Measurements from ENCODE around the gene CAMK2A. TPM values are rescaled to one million over a fixed set of nuclear protein-coding genes. Genes with fewer than 3 reads are reported as not detected.

The CAMK2A gene
- total RNA-seq, 1 donor from 2014 or later: 1.2 TPM

GRCh38 chr5:150178262-150178661, 111.3 kb downstream of the CAMK2A start:
- Histone ChIP-seq H3K79me2 (ENCODE audit: insufficient read depth, low read length) (no peaks in the 10 kb centered on the region), H3K27me3 (ENCODE audit: insufficient read depth, low read length) (peaks cover 4% of the 10 kb centered on the region), H3K27ac (ENCODE audit: low read depth, low read length) (no peak overlapping the region), H3K4me3 (ENCODE audit: insufficient read depth, low read depth, low read length) (no peak overlapping the region), H3K9ac (ENCODE audit: low read length) (no peak overlapping the region), H3K4me1 (ENCODE audit: insufficient read depth, low read length) (peaks cover 14% of the 10 kb centered on the region), H3K4me2 (ENCODE audit: low read length) (no peak overlapping the region), H3K9me3 (ENCODE audit: insufficient read depth, low read depth, low read length) (no peaks in the 10 kb centered on the region), H4K20me1 (ENCODE audit: insufficient read depth, low read length) (no peaks in the 10 kb centered on the region), H3K36me3 (ENCODE audit: insufficient read depth, low read length) (no peaks in the 10 kb centered on the region), H2AFZ (ENCODE audit: low read depth, low read length) (no peak overlapping the region)
- H3K4me3 Mint-ChIP-seq (ENCODE audit: unreplicated experiment): no peak overlapping the region
- no peaks in the 10 kb centered on the region for H3K9me3 Mint-ChIP-seq (ENCODE audit: unreplicated experiment)
- TF ChIP-seq EZH2 (IDR thresholded peaks at IDR 0.05; ENCODE audit: insufficient read depth, low read length): no peak
- TF ChIP-seq CTCF (IDR thresholded peaks at IDR 0.05; ENCODE audit: insufficient read depth, low read depth, low read length): no peak
- DNase-seq (ENCODE audit: low read depth): no peak
- H3K36me3 Mint-ChIP-seq (ENCODE audit: low read depth, unreplicated experiment): no peaks in the 10 kb centered on the region
- H3K4me1 Mint-ChIP-seq (ENCODE audit: low read depth, unreplicated experiment): peaks cover 13% of the 10 kb centered on the region
- H3K27ac Mint-ChIP-seq (ENCODE audit: unreplicated experiment): no peak overlapping the region
- peaks cover 48% of the 10 kb centered on the region for H3K27me3 Mint-ChIP-seq (ENCODE audit: low read depth, unreplicated experiment)
- FAIRE-seq: no peak

- H3K4me1 ChIP-seq (ENCODE audit: insufficient read depth, low read length): peaks cover 14% of the 10 kb centered on the region
- no peak overlapping the region for H3K27ac ChIP-seq (ENCODE audit: low read depth, low read length)
- peaks cover 13% of the 10 kb centered on the region for H3K4me1 Mint-ChIP-seq (ENCODE audit: low read depth, unreplicated experiment)
- no peak overlapping the region for H3K4me2 ChIP-seq (ENCODE audit: low read length)
- no peak overlapping the region for H2AFZ ChIP-seq (ENCODE audit: low read depth, low read length)
- no peak overlapping the region for H3K4me3 ChIP-seq (ENCODE audit: insufficient read depth, low read depth, low read length)
- TF ChIP-seq EZH2 (IDR thresholded peaks at IDR 0.05; ENCODE audit: insufficient read depth, low read length) (no peak), CTCF (IDR thresholded peaks at IDR 0.05; ENCODE audit: insufficient read depth, low read depth, low read length) (no peak)
- DNase-seq (ENCODE audit: low read depth): no peak
- H3K9me3 ChIP-seq (ENCODE audit: insufficient read depth, low read depth, low read length): no peaks in the 10 kb centered on the region
- no peaks in the 10 kb centered on the region for H3K36me3 Mint-ChIP-seq (ENCODE audit: low read depth, unreplicated experiment)
- no peak for FAIRE-seq
- H3K9ac ChIP-seq (ENCODE audit: low read length): no peak overlapping the region
- H3K79me2 ChIP-seq (ENCODE audit: insufficient read depth, low read length): no peaks in the 10 kb centered on the region
- no peak overlapping the region for H3K27ac Mint-ChIP-seq (ENCODE audit: unreplicated experiment)
- H3K4me3 Mint-ChIP-seq (ENCODE audit: unreplicated experiment): no peak overlapping the region
- peaks cover 4% of the 10 kb centered on the region for H3K27me3 ChIP-seq (ENCODE audit: insufficient read depth, low read length)
- H3K9me3 Mint-ChIP-seq (ENCODE audit: unreplicated experiment): no peaks in the 10 kb centered on the region
- peaks cover 48% of the 10 kb centered on the region for H3K27me3 Mint-ChIP-seq (ENCODE audit: low read depth, unreplicated experiment)
- no peaks in the 10 kb centered on the region for H4K20me1 ChIP-seq (ENCODE audit: insufficient read depth, low read length)
- H3K36me3 ChIP-seq (ENCODE audit: insufficient read depth, low read length): no peaks in the 10 kb centered on the region
Measured at GRCh38 chr5:150177721-150178120, 111.9 kb downstream of the CAMK2A start.

DNA sequence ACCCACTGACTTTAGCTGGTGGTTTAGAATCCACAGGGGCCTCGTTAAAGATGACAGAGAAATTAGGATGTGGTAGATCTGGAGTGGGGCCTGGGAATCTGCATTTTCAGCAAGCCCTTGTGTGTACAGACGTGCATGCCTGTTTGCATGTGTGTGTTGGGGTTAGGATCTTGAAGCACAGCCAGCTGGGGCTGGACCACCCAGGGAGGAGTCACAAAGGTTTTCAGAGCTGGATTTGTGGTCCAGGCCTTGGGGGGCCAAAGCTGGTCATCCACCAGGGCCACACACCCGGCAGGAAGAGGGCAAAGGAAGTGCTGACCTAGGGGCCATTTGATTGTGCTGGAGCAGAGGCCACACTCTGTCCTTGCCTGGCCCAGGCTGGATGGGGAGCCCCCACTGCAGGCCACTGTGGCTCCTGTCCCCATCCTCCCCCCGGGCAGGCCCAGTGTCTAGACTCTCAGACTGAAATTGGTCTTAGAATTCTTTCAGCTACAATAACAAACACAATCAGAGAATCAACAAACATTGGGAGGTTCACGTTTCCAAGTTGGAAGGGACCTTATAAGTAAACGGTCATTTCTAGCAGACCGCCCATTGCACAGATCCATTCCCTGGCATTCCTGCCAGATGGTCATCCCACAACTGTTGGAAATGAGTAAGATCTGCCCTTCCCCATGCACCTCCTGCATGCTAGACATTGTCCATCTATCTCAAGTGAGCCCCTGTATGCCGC, 112.7 kb downstream of the CAMK2A start:
- no peak overlapping the region for H3K27ac ChIP-seq (ENCODE audit: low read depth, low read length)
- TF ChIP-seq EZH2 (IDR thresholded peaks at IDR 0.05; ENCODE audit: insufficient read depth, low read length): no peak
- no peak for TF ChIP-seq CTCF (IDR thresholded peaks at IDR 0.05; ENCODE audit: insufficient read depth, low read depth, low read length)
- H3K9me3 Mint-ChIP-seq (ENCODE audit: unreplicated experiment): no peaks in the 10 kb centered on the region
- peaks cover 48% of the 10 kb centered on the region for H3K27me3 Mint-ChIP-seq (ENCODE audit: low read depth, unreplicated experiment)
- H3K4me2 ChIP-seq (ENCODE audit: low read length): no peak overlapping the region
- H3K9me3 ChIP-seq (ENCODE audit: insufficient read depth, low read depth, low read length): no peaks in the 10 kb centered on the region
- H3K36me3 ChIP-seq (ENCODE audit: insufficient read depth, low read length): no peaks in the 10 kb centered on the region
- no peak overlapping the region for H3K4me3 Mint-ChIP-seq (ENCODE audit: unreplicated experiment)
- no peak overlapping the region for H3K9ac ChIP-seq (ENCODE audit: low read length)
- peaks cover 14% of the 10 kb centered on the region for H3K4me1 ChIP-seq (ENCODE audit: insufficient read depth, low read length)
- no peaks in the 10 kb centered on the region for H3K79me2 ChIP-seq (ENCODE audit: insufficient read depth, low read length)
- FAIRE-seq (no peak), DNase-seq (ENCODE audit: low read depth) (no peak)
- H2AFZ ChIP-seq (ENCODE audit: low read depth, low read length): no peak overlapping the region
- peaks cover 10% of the 10 kb centered on the region for H3K4me1 Mint-ChIP-seq (ENCODE audit: low read depth, unreplicated experiment)
- H3K27ac Mint-ChIP-seq (ENCODE audit: unreplicated experiment): peak overlapping the region; percentile 5
- no peak overlapping the region for H3K4me3 ChIP-seq (ENCODE audit: insufficient read depth, low read depth, low read length)
- H3K27me3 ChIP-seq (ENCODE audit: insufficient read depth, low read length): peaks cover 4% of the 10 kb centered on the region
- H3K36me3 Mint-ChIP-seq (ENCODE audit: low read depth, unreplicated experiment): no peaks in the 10 kb centered on the region
- no peaks in the 10 kb centered on the region for H4K20me1 ChIP-seq (ENCODE audit: insufficient read depth, low read length)
